CD8-positive, alpha-beta memory T cell (primary cell): ENCODE measurements around the gene DUSP14. TPM values are rescaled to one million over a fixed set of nuclear protein-coding genes. Genes with fewer than 3 reads are reported as not detected.

Experiments
- CTCF ChIA-PET: fragments of 350-600 bp; sonication (Branson Sonifier 250); formaldehyde crosslinking; loops from one replicate; lab custom pipeline; 2021; ENCODE audit warnings: antibody characterized with exemption; lab: Charles Lee
- POLR2A ChIA-PET: fragments of 350-600 bp; sonication (Branson Sonifier 250); formaldehyde crosslinking; loops from one replicate; lab custom pipeline; 2021; ENCODE audit warnings: antibody characterized with exemption; lab: Charles Lee
- DNase-seq, 5 donors: peaks; one replicate each; pipeline versions ENCODE4 v3.0.0 to v3.0.0-alpha.2; 2020 to 2022; ENCODE audit warnings: mixed read lengths in 1 of 5
- H3K27ac ChIP-seq: one replicate; pipeline ENCODE4 v1.7.0; 2013; ENCODE audit warnings: low read depth, mild to moderate bottlenecking, low read length, moderate library complexity
- H3K27me3 ChIP-seq: 2 replicates; pipeline ENCODE4 v1.7.0; 2013; ENCODE audit warnings: low read length, mild to moderate bottlenecking; ENCODE audit not compliant: insufficient read depth, poor library complexity, severe bottlenecking
- H3K36me3 ChIP-seq: 2 replicates; pipeline ENCODE4 v1.7.0; 2013; ENCODE audit warnings: mild to moderate bottlenecking, low read length, moderate library complexity; ENCODE audit not compliant: insufficient read depth
- H3K4me1 ChIP-seq: 2 replicates; pipeline ENCODE4 v1.7.0; 2013; ENCODE audit warnings: mild to moderate bottlenecking, low read length, moderate library complexity; ENCODE audit not compliant: insufficient read depth
- H3K4me3 ChIP-seq: 2 replicates; pipeline ENCODE4 v1.7.0; 2013; ENCODE audit warnings: mild to moderate bottlenecking, low read length
- H3K9me3 ChIP-seq: 2 replicates; pipeline ENCODE4 v1.7.0; 2013; ENCODE audit warnings: mild to moderate bottlenecking, low read length
- H3K27ac Mint-ChIP-seq, 8 donors: one replicate each; pipeline ENCODE4 v1.8.0; 2020 to 2021; ENCODE audit warnings: mixed read lengths in 8 of 8, mild to moderate bottlenecking in 6 of 8, inconsistent platforms in 3 of 8, moderate library complexity in 3 of 8
- H3K27me3 Mint-ChIP-seq, 2 donors: one replicate each; pipeline ENCODE4 v1.8.0; 2020 to 2021; ENCODE audit warnings: mixed read lengths in 2 of 2, mild to moderate bottlenecking in 1 of 2, moderate library complexity in 1 of 2
- H3K36me3 Mint-ChIP-seq, 3 donors: one replicate each; pipeline ENCODE4 v1.8.0; 2020 to 2021; ENCODE audit warnings: mixed read lengths in 3 of 3, inconsistent platforms in 1 of 3, mild to moderate bottlenecking in 1 of 3
- H3K4me1 Mint-ChIP-seq, 3 donors: one replicate each; pipeline ENCODE4 v1.8.0; 2020 to 2021; ENCODE audit warnings: mixed read lengths in 3 of 3, inconsistent platforms in 1 of 3, mild to moderate bottlenecking in 1 of 3
- H3K4me3 Mint-ChIP-seq, 7 donors: one replicate each; pipeline ENCODE4 v1.8.0; 2020 to 2021; ENCODE audit warnings: mixed read lengths in 7 of 7, mild to moderate bottlenecking in 6 of 7, moderate library complexity in 4 of 7, inconsistent platforms in 2 of 7
- H3K9me3 Mint-ChIP-seq, 5 donors: one replicate each; pipeline ENCODE4 v1.8.0; 2020 to 2022; ENCODE audit warnings: mixed read lengths in 5 of 5, mild to moderate bottlenecking in 3 of 5, moderate library complexity in 2 of 5, inconsistent platforms in 1 of 5
- polyA plus RNA-seq: library from polyadenylated mRNA; unstranded; fragments of 300-500 nt; fragmentation: Illumina TruSeq; gene quantifications from one replicate; pipeline ENCODE4 v1.2.3, GENCODE V29; 2021
- total RNA-seq, 2 experiments: library from RNA; stranded (reverse); gene quantifications; one replicate each; pipeline ENCODE4 v1.2.3, GENCODE V29; 2021

Gene DUSP14
- total and polyA plus RNA-seq, 3 experiments from 2014 or later, result 18.7 to 19.0 (median 18.9) TPM

DNA sequence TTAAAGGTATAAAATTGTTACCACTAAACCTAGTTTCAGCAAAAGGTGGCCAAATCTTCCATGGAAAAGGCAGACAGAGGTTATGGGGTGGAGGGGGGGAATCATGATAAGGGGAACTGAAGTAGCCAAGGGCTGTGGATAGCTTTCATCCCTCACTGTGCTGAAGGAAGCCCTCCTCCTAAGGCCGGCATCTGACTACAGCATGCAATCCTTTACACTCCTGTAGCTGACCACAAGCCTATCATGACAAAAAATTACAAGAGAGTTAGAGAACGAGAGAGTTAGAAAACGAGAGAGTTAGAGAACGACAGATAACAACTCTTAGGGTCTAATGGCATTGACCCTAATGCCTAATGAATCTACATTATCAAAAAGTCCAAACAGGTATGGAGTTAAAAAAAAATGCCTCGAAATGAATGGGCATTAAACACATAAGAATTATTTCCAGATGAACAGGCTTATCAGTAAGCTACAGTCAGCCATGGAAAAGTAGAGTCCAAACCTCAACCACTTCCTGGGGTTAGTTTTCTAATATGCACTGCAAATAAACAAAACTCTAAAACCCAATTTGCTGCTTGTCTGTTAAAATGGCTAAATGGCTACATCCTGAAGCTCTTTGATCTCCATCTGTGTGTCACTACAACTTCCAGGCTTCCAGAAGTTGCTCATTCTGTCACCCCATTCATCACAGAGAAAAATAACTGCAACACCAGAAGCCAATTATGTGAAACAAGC lies 29.7 kb downstream of the DUSP14 start:
- no peaks in the 10 kb centered on the region for H3K9me3 Mint-ChIP-seq
- no peak overlapping the region for H3K4me3 Mint-ChIP-seq
- Histone ChIP-seq H3K27ac (no peak overlapping the region), H3K36me3 (peaks cover 31% of the 10 kb centered on the region), H3K4me3 (no peak overlapping the region), H3K27me3 (no peaks in the 10 kb centered on the region), H3K9me3 (no peaks in the 10 kb centered on the region), H3K4me1 (no peaks in the 10 kb centered on the region)
- H3K36me3 Mint-ChIP-seq, result peaks cover 0 to 85% (median 19%) of the 10 kb centered on the region in 3 donors
- H3K27ac Mint-ChIP-seq, result peak overlapping the region in 7 of 8 donors; percentile 35 to 87 (median 66)
- POLR2A ChIA-PET, result no interaction called here
- peaks cover 21 to 33% (median 23%) of the 10 kb centered on the region in 3 donors for H3K4me1 Mint-ChIP-seq
- DNase-seq, result no peak
- CTCF ChIA-PET, result interaction anchor here (1.1 kb wide), 1 partner anchor 16 kb away, joined by 4 read pairs; no protein-coding TSS in a partner anchor
- H3K27me3 Mint-ChIP-seq, result no peaks in the 10 kb centered on the region

GRCh38 chr17:37520174-37520573 lies 30.5 kb downstream of the DUSP14 start:
- Mint-ChIP-seq H3K4me1 (peaks cover 21 to 33% (median 27%) of the 10 kb centered on the region in 3 donors), H3K36me3 (peaks cover 0 to 84% (median 20%) of the 10 kb centered on the region in 3 donors), H3K27ac (peak overlapping the region in 4 of 8 donors; percentile 26 to 87 (median 40)), H3K27me3 (no peaks in the 10 kb centered on the region), H3K9me3 (no peaks in the 10 kb centered on the region), H3K4me3 (no peak overlapping the region)
- CTCF ChIA-PET, result no interaction called here
- H3K36me3 ChIP-seq, result peaks cover 31% of the 10 kb centered on the region
- no peak for DNase-seq
- no peak overlapping the region for H3K4me3 ChIP-seq
- POLR2A ChIA-PET, result no interaction called here
- H3K27me3 ChIP-seq, result no peaks in the 10 kb centered on the region
- H3K27ac ChIP-seq, result no peak overlapping the region
- H3K4me1 ChIP-seq, result no peaks in the 10 kb centered on the region
- no peaks in the 10 kb centered on the region for H3K9me3 ChIP-seq

- Mint-ChIP-seq H3K4me1 (peaks cover 21 to 33% (median 27%) of the 10 kb centered on the region in 3 donors), H3K4me3 (no peak overlapping the region), H3K9me3 (no peaks in the 10 kb centered on the region), H3K36me3 (peaks cover 0 to 85% (median 24%) of the 10 kb centered on the region in 3 donors), H3K27me3 (no peaks in the 10 kb centered on the region), H3K27ac (peak overlapping the region in 5 of 8 donors; percentile 8 to 76 (median 51))
- ChIA-PET POLR2A (no interaction called here), CTCF (no interaction called here)
- no peak for DNase-seq
- no peak overlapping the region for H3K27ac ChIP-seq
- H3K4me1 ChIP-seq, result no peaks in the 10 kb centered on the region
- no peaks in the 10 kb centered on the region for H3K27me3 ChIP-seq
- no peak overlapping the region for H3K4me3 ChIP-seq
- H3K36me3 ChIP-seq, result peaks cover 40% of the 10 kb centered on the region
- no peaks in the 10 kb centered on the region for H3K9me3 ChIP-seq
These were observed 32.1 kb downstream of the DUSP14 start for GRCh38 chr17:37521821-37522220.

- no peak overlapping the region for H3K4me3 Mint-ChIP-seq
These were observed 34.1 kb downstream of the DUSP14 start for GRCh38 chr17:37523715-37524219.

DNA sequence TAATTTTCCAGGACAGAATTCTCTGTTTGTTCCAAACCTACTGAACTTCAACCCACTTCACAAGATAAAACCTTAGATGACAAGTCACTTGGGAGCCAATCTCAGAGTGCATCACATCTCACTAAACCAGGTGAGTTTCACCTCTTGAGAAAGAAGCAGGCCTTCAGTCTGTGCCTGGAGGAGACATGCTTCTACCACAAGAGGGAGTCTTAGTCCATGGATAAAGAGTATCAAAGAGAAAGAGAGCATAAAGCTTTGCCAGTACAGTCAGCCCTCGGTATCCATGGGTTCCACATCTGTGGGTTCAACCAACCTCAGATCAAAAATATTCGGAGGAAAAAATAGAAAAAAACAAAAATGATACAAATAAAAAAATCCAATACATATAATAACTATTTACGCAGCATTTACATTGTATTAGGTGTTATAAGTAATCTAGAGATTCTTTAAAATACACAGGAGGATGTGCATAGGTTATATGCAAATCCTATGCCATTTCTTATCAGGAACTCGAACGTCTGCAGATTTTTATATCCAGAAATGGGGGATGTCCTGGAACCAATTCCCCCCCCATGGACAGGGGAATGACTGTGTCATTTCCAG lies 37.7 kb downstream of the DUSP14 start:
- ChIA-PET POLR2A (interaction anchor here (1.1 kb wide), 1 partner anchor 82 kb away, joined by 3 read pairs; the partner anchor contains the start of gene SYNRG), CTCF (interaction anchor here (1.0 to 2.8 kb wide), 5 partner anchors 11 to 265 kb away, joined by 3 to 18 read pairs (median 5); partner anchors contain the start of gene SYNRG)
- Mint-ChIP-seq H3K27me3 (no peaks in the 10 kb centered on the region), H3K36me3 (peaks cover 0 to 88% (median 21%) of the 10 kb centered on the region in 3 donors), H3K27ac (peak overlapping the region; percentile 7 to 89 (median 32)), H3K9me3 (no peaks in the 10 kb centered on the region), H3K4me1 (peaks cover 8 to 13% (median 11%) of the 10 kb centered on the region in 3 donors), H3K4me3 (no peak overlapping the region)
- Histone ChIP-seq H3K9me3 (no peaks in the 10 kb centered on the region), H3K4me1 (no peaks in the 10 kb centered on the region), H3K27ac (no peak overlapping the region), H3K36me3 (peaks cover 38% of the 10 kb centered on the region), H3K27me3 (no peaks in the 10 kb centered on the region), H3K4me3 (no peak overlapping the region)
- DNase-seq, result peak in 2 of 5 donors; percentile 37 to 45

More at GRCh38 chr17:37523715-37524219, 34.1 kb downstream of the DUSP14 start:
- Histone ChIP-seq H3K4me1 (no peaks in the 10 kb centered on the region), H3K4me3 (no peak overlapping the region), H3K36me3 (peaks cover 32% of the 10 kb centered on the region), H3K27ac (no peak overlapping the region), H3K9me3 (no peaks in the 10 kb centered on the region), H3K27me3 (no peaks in the 10 kb centered on the region)
- no peak for DNase-seq
- Mint-ChIP-seq H3K36me3 (peaks cover 0 to 82% (median 17%) of the 10 kb centered on the region in 3 donors), H3K27me3 (no peaks in the 10 kb centered on the region), H3K27ac (peak overlapping the region in 7 of 8 donors; percentile 4 to 83 (median 60)), H3K9me3 (no peaks in the 10 kb centered on the region), H3K4me1 (peaks cover 25 to 31% (median 26%) of the 10 kb centered on the region in 3 donors)
- POLR2A ChIA-PET, result no interaction called here
- CTCF ChIA-PET, result interaction anchor here (2.3 kb wide), 1 partner anchor 85 kb away, joined by 8 read pairs; the partner anchor contains the start of gene SYNRG

GRCh38 chr17:37530420-37530819 lies 40.7 kb downstream of the DUSP14 start:
- Histone ChIP-seq H3K9me3 (no peaks in the 10 kb centered on the region), H3K27me3 (no peaks in the 10 kb centered on the region), H3K36me3 (peaks cover 48% of the 10 kb centered on the region), H3K27ac (no peak overlapping the region), H3K4me3 (no peak overlapping the region), H3K4me1 (no peaks in the 10 kb centered on the region)
- H3K36me3 Mint-ChIP-seq, result peaks cover 0 to 80% (median 17%) of the 10 kb centered on the region in 3 donors
- H3K27me3 Mint-ChIP-seq, result no peaks in the 10 kb centered on the region
- ChIA-PET POLR2A (interaction anchor here (0.6 kb wide), 1 partner anchor 140 kb away, joined by 3 read pairs; no protein-coding TSS in a partner anchor), CTCF (no interaction called here)
- peaks cover 2 to 5% (median 3%) of the 10 kb centered on the region in 3 donors for H3K4me1 Mint-ChIP-seq
- no peak overlapping the region for H3K4me3 Mint-ChIP-seq
- H3K27ac Mint-ChIP-seq, result peak overlapping the region in 4 of 8 donors; percentile 36 to 64 (median 50)
- no peak for DNase-seq
- no peaks in the 10 kb centered on the region for H3K9me3 Mint-ChIP-seq

DNA sequence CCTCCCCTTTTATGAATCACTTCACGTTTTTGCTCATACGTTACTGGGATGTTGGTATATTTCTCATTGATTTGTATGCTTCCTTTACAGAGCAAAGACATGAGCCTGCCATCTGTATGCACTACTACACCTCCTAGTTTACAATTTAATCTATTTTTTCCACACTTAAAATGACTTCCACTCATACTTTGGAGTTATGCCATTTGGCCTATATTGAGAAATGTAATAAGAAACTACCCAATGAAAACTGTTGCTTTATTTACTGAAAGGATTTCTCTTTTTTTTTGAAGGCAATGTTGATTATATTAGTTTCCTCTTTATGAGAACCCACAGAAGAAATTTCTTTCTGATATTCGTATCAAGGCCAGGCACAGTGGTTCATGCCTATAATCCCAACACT lies 43.1 kb downstream of the DUSP14 start:
- DNase-seq, result no peak
- H3K9me3 ChIP-seq, result no peaks in the 10 kb centered on the region
- Mint-ChIP-seq H3K36me3 (peaks cover 0 to 84% (median 19%) of the 10 kb centered on the region in 3 donors), H3K4me3 (no peak overlapping the region), H3K27ac (peak overlapping the region in 2 of 8 donors; percentile 36 to 68), H3K4me1 (peaks cover 0 to 4% (median 3%) of the 10 kb centered on the region in 3 donors), H3K27me3 (no peaks in the 10 kb centered on the region), H3K9me3 (no peaks in the 10 kb centered on the region)
- H3K27me3 ChIP-seq, result no peaks in the 10 kb centered on the region
- H3K4me3 ChIP-seq, result no peak overlapping the region
- peaks cover 59% of the 10 kb centered on the region for H3K36me3 ChIP-seq
- ChIA-PET POLR2A (no interaction called here), CTCF (no interaction called here)
- no peaks in the 10 kb centered on the region for H3K4me1 ChIP-seq
- H3K27ac ChIP-seq, result no peak overlapping the region
